Ishikawa (cell line): ENCODE measurements around the gene LSMEM2.

Experiments used
- CEBPB ChIP-seq: IDR thresholded peaks from 2 replicates; pipeline ENCODE4 v1.6.1; 2012
- CREB1 ChIP-seq: IDR thresholded peaks from 2 replicates; pipeline ENCODE4 v1.6.1; 2012; ENCODE audit warnings: low read depth
- EGR1 ChIP-seq: IDR thresholded peaks from 2 replicates; pipeline ENCODE4 v1.6.1; 2012
- EP300 ChIP-seq: IDR thresholded peaks from 2 replicates; pipeline ENCODE4 v1.6.1; 2012; ENCODE audit warnings: borderline replicate concordance
- FOXM1 ChIP-seq: IDR thresholded peaks from 2 replicates; pipeline ENCODE4 v1.6.1; 2012; ENCODE audit warnings: low read depth, borderline replicate concordance
- NFIC ChIP-seq: IDR thresholded peaks from 2 replicates; pipeline ENCODE4 v1.6.1; 2012
- RAD21 ChIP-seq: IDR thresholded peaks from 2 replicates; pipeline ENCODE4 v1.6.1; 2012; ENCODE audit warnings: low read depth
- TAF1 ChIP-seq: IDR thresholded peaks from 2 replicates; pipeline ENCODE4 v1.6.1; 2012; ENCODE audit warnings: low read depth, mild to moderate bottlenecking
- TCF12 ChIP-seq: IDR thresholded peaks from 2 replicates; pipeline ENCODE4 v1.6.1; 2012; ENCODE audit warnings: low read depth
- TEAD4 ChIP-seq: IDR thresholded peaks from 2 replicates; pipeline ENCODE4 v1.6.1; 2012
- USF1 ChIP-seq: IDR thresholded peaks from 2 replicates; pipeline ENCODE4 v1.6.1; 2012
- YY1 ChIP-seq: IDR thresholded peaks from 2 replicates; pipeline ENCODE4 v1.6.1; 2012; ENCODE audit warnings: low read depth
- ZBTB7A ChIP-seq: IDR thresholded peaks from 2 replicates; pipeline ENCODE4 v1.6.1; 2012; ENCODE audit warnings: low read depth
- TF ChIP-seq, protein P1 (sequence below): IDR thresholded peaks from 2 replicates; pipeline ENCODE4 v1.6.1; 2012
- TF ChIP-seq, protein P2 (sequence below): IDR thresholded peaks from 2 replicates; pipeline ENCODE4 v1.6.1; 2012; ENCODE audit warnings: low read depth, mild to moderate bottlenecking

Gene LSMEM2

DNA sequence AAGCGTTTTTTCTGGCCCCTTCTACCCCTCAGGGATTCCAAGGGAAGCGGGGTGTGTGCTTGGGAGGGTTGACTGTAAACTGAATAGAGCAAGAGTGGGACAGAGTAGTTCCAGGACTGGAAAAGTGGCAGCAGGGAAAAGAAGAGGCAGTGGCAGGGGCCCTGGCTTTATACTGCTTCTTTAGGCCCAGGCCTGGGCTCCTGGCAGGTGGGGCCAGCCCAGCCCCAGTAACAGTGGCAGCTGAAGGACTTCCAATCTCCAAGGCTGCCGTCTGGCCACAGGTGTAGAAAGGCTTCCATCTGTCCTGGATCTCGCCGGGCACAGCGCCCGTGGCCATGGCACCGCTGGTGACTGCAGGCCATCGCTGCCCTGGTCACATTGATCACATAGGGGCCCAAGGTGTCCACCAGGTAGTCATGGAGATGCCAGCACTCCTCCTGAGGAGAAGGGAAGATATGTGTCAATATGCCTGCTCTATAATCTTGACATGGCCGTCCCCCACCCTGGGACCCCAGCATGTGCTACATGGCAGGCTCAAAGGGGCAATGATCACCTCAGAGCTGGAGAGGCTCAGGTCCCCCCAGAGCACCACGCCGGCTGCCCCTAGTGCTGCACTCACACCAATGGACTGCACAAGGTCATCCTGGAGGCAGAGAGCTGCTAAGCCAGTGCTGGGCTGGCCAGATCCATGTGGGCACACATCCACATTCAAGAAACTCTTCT is 14.4 kb downstream of the LSMEM2 start:
- no peak for TF ChIP-seq CEBPB
- TF ChIP-seq ZBTB7A, result no peak
- TF ChIP-seq CREB1, result no peak
- no peak for TF ChIP-seq RAD21
- TF ChIP-seq TCF12, result no peak

DNA sequence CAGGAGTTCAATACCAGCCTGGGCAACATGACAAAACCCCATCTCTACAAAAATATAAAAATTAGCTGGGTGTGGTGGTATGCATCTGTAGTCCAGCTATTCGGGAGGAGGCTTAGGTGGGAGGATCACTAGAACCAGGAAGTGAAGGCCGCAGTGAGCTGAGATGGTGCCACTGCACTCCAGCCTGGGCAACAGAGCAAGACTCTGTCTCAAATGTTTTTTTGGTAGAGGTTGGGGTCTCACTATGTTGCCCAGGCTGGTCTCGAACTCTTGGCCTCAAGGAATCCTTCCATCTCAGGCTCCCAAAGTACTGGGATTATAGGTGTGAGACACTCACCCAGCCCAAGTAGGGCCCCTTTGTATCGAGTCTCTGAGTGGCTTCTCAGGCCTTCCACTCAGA is 15.2 kb downstream of the LSMEM2 start:
- no peak for TF ChIP-seq EGR1
- no peak for TF ChIP-seq TEAD4
- TF ChIP-seq, protein P1, sequence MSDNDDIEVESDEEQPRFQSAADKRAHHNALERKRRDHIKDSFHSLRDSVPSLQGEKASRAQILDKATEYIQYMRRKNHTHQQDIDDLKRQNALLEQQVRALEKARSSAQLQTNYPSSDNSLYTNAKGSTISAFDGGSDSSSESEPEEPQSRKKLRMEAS, result no peak
- TF ChIP-seq RAD21, result no peak
- TF ChIP-seq TCF12, result no peak
- TF ChIP-seq CEBPB, result no peak
- TF ChIP-seq EP300, result no peak

DNA sequence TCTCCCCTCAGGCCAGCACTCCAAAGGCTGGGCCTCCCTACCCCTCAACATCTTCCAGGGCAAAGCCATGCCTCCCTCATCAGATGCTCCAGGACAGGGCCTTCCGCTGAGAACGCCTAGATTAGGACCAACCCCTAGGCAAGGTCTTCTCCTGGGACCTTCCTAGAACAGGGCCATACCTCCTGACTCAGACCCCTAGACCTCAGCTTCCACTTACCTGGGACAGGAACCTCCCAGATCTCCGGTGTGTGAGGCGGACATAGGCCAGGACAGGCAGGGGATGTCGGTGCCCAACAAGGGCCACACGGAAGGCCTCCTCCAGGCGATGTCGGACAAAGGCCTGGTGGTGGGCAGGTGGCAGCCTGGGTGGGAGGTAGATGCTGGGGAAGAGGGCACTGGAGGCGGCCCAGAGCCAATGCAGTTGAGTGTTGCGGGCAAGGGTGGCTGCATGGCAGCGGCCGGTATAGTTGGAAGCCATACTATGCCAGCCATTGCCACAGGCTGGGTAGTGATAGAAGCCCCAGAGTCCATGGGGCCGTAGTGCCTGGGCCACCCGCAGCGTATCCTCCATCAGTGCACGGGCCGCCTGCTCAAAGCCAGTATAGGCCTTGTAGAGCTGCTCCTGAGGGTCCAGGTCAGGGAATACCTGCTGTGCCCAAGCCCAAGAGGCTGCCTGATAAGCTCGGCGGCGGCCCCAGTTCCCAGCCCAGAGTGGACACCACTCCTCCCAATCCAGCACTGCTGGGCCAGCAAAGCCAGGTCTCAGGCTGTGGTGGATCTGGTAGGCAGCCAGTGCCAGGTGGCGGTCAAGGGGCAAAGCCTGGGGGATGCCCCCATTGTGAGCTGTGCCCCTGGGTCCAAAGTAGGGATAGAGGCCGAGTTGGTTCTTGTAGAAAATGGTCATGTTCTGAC is 15.9 kb downstream of the LSMEM2 start:
- no peak for TF ChIP-seq ZBTB7A
- TF ChIP-seq TCF12, result no peak
- TF ChIP-seq YY1, result no peak
- TF ChIP-seq, protein P1, result no peak
- TF ChIP-seq, protein P2, sequence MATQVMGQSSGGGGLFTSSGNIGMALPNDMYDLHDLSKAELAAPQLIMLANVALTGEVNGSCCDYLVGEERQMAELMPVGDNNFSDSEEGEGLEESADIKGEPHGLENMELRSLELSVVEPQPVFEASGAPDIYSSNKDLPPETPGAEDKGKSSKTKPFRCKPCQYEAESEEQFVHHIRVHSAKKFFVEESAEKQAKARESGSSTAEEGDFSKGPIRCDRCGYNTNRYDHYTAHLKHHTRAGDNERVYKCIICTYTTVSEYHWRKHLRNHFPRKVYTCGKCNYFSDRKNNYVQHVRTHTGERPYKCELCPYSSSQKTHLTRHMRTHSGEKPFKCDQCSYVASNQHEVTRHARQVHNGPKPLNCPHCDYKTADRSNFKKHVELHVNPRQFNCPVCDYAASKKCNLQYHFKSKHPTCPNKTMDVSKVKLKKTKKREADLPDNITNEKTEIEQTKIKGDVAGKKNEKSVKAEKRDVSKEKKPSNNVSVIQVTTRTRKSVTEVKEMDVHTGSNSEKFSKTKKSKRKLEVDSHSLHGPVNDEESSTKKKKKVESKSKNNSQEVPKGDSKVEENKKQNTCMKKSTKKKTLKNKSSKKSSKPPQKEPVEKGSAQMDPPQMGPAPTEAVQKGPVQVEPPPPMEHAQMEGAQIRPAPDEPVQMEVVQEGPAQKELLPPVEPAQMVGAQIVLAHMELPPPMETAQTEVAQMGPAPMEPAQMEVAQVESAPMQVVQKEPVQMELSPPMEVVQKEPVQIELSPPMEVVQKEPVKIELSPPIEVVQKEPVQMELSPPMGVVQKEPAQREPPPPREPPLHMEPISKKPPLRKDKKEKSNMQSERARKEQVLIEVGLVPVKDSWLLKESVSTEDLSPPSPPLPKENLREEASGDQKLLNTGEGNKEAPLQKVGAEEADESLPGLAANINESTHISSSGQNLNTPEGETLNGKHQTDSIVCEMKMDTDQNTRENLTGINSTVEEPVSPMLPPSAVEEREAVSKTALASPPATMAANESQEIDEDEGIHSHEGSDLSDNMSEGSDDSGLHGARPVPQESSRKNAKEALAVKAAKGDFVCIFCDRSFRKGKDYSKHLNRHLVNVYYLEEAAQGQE, result no peak
- TF ChIP-seq CREB1, result no peak
- TF ChIP-seq FOXM1, result no peak
- TF ChIP-seq CEBPB, result no peak

GRCh38 chr3:50295553-50296431 is 16.9 kb downstream of the LSMEM2 start:
- no peak for TF ChIP-seq CREB1
- no peak for TF ChIP-seq RAD21
- TF ChIP-seq FOXM1, result no peak
- TF ChIP-seq CEBPB, result no peak
- TF ChIP-seq TEAD4, result no peak
- TF ChIP-seq ZBTB7A, result no peak
- no peak for TF ChIP-seq EP300
- TF ChIP-seq TCF12, result no peak
- no peak for TF ChIP-seq TAF1
- TF ChIP-seq YY1, result no peak
- TF ChIP-seq NFIC, result no peak
- TF ChIP-seq, protein P2, result no peak
- TF ChIP-seq, protein P1, result no peak
- no peak for TF ChIP-seq USF1
- TF ChIP-seq EGR1, result no peak

GRCh38 chr3:50296721-50297383 is 18.0 kb downstream of the LSMEM2 start:
- no peak for TF ChIP-seq TAF1
- no peak for TF ChIP-seq RAD21
- TF ChIP-seq USF1, result no peak
- no peak for TF ChIP-seq FOXM1
- no peak for TF ChIP-seq TEAD4
- TF ChIP-seq NFIC, result no peak
- TF ChIP-seq TCF12, result no peak
- no peak for TF ChIP-seq EP300
- no peak for TF ChIP-seq YY1
- no peak for TF ChIP-seq CREB1
- no peak for TF ChIP-seq CEBPB
- no peak for TF ChIP-seq ZBTB7A
- no peak for TF ChIP-seq EGR1
- TF ChIP-seq, protein P1, result no peak
